Mesothelial cell of epicardium (in vitro differentiated cells): ENCODE data around the gene TRPM3. TPM values are rescaled to one million over a fixed set of nuclear protein-coding genes. Genes with fewer than 3 reads are reported as not detected.
"Not testable (repeated sequence)": the region's sequence is repeated elsewhere in the genome, so short reads cannot be mapped to it uniquely, and the experiment has no call there.

Experiments
- DNase-seq, 2 experiments: peaks; one replicate each; pipeline ENCODE4 v3.0.0; 2021; ENCODE audit warnings: low spot score in 2 of 2; ENCODE audit not compliant: unreplicated experiment in 2 of 2
- H3K27ac Mint-ChIP-seq: 2 replicates; pipeline ENCODE4 v1.8.0; 2021; ENCODE audit warnings: mixed read lengths
- H3K27me3 Mint-ChIP-seq: 2 replicates; pipeline ENCODE4 v1.8.0; 2021; ENCODE audit warnings: low read depth, mixed read lengths
- H3K36me3 Mint-ChIP-seq: 2 replicates; pipeline ENCODE4 v1.8.0; 2021; ENCODE audit warnings: mixed read lengths
- H3K4me1 Mint-ChIP-seq: 2 replicates; pipeline ENCODE4 v1.8.0; 2021; ENCODE audit warnings: mixed read lengths
- H3K4me3 Mint-ChIP-seq: 2 replicates; pipeline ENCODE4 v1.8.0; 2021; ENCODE audit warnings: mild to moderate bottlenecking, moderate library complexity, mixed read lengths
- H3K9me3 Mint-ChIP-seq: 2 replicates; pipeline ENCODE4 v1.8.0; 2021; ENCODE audit warnings: mixed read lengths
- CTCF ChIP-seq: fragments of 200-600 bp; sonication (generic); IDR thresholded peaks from one replicate; pipeline ENCODE4 v1.5.0; 2021; ENCODE audit warnings: antibody characterized with exemption; ENCODE audit not compliant: unreplicated experiment
- total RNA-seq: library from RNA; stranded (reverse); gene quantifications from 3 replicates; pipeline ENCODE4 v1.2.1, GENCODE V29; 2021

Gene TRPM3
- total RNA-seq, 1 donor from 2014 or later, result 1.6 TPM

GRCh38 chr9:70634696-70635095 is 486.7 kb downstream of the TRPM3 start:
- peaks cover 4% of the 10 kb centered on the region for H3K4me1 Mint-ChIP-seq
- no peak for DNase-seq
- H3K27me3 Mint-ChIP-seq, result peaks cover 10% of the 10 kb centered on the region
- H3K9me3 Mint-ChIP-seq, result no peaks in the 10 kb centered on the region
- TF ChIP-seq CTCF, result no peak
- no peaks in the 10 kb centered on the region for H3K36me3 Mint-ChIP-seq
- H3K27ac Mint-ChIP-seq, result no peak overlapping the region
- H3K4me3 Mint-ChIP-seq, result no peak overlapping the region

- H3K4me1 Mint-ChIP-seq, result no peaks in the 10 kb centered on the region
- no peaks in the 10 kb centered on the region for H3K9me3 Mint-ChIP-seq
- no peak for DNase-seq
- no peaks in the 10 kb centered on the region for H3K27me3 Mint-ChIP-seq
- H3K36me3 Mint-ChIP-seq, result no peaks in the 10 kb centered on the region
- no peak overlapping the region for H3K27ac Mint-ChIP-seq
- no peak overlapping the region for H3K4me3 Mint-ChIP-seq
- no peak for TF ChIP-seq CTCF
Observed at GRCh38 chr9:70630971-70631370, 490.4 kb downstream of the TRPM3 start.

DNA sequence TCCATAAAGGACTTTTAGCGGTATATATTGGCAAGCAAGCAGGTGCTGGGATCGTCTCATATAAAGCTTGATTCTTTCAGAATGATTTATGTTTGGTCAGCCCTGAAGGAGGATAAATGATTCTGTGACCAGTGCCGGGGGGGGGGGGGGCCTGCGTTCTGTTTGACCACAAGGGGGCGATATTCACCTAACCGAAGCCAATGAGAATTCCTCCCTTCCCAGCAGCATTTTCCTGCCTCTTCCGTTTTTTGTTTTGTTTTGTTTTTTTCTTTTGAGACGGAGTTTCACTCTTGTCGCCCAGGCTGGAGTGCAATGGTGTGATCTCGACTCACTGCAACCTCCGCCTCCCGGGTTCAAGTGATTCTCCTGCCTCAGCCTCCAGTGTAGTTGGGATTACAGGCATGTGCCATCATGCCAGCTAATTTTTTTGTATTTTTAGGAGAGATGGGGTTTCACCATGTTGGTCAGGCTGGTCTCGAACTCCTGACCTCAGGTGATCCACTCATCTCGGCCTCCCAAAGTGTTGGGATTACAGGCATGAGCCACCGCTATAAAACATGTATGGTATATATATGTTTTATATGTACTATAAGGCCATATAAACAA is 492.2 kb downstream of the TRPM3 start:
- H3K27me3 Mint-ChIP-seq, H3K4me3 Mint-ChIP-seq, H3K27ac Mint-ChIP-seq, DNase-seq, H3K9me3 Mint-ChIP-seq, H3K36me3 Mint-ChIP-seq, H3K4me1 Mint-ChIP-seq: not testable (repeated sequence)

DNA sequence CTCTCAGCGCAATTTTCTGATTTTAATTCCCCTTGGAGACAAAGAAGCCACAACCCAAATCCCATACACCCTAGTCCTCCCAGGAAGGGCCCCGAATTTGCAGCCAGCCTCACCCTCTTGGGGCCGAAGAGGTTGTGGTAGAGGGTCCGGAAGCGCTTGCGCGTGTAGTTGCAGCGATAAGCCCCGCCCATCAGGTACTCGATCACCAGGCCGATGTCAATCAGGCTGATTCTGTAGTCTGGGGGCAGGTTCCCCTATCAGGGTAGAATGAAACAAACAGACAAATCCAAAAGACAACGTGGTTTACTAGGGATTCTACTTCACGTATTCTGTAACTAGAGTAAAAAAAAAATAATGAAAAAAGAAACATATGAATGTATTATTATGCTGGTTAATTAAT is 496.3 kb downstream of the TRPM3 start:
- no peak for DNase-seq
- no peak for TF ChIP-seq CTCF
- Mint-ChIP-seq H3K4me3 (no peak overlapping the region), H3K27me3 (no peaks in the 10 kb centered on the region), H3K36me3 (no peaks in the 10 kb centered on the region), H3K4me1 (no peaks in the 10 kb centered on the region), H3K9me3 (peaks cover 7% of the 10 kb centered on the region), H3K27ac (no peak overlapping the region)

GRCh38 chr9:70618784-70619183 is 502.6 kb downstream of the TRPM3 start:
- no peaks in the 10 kb centered on the region for H3K27me3 Mint-ChIP-seq
- H3K4me1 Mint-ChIP-seq, result no peaks in the 10 kb centered on the region
- no peak for TF ChIP-seq CTCF
- no peak overlapping the region for H3K4me3 Mint-ChIP-seq
- H3K36me3 Mint-ChIP-seq, result no peaks in the 10 kb centered on the region
- H3K9me3 Mint-ChIP-seq, result peaks cover 7% of the 10 kb centered on the region
- H3K27ac Mint-ChIP-seq, result no peak overlapping the region
- no peak for DNase-seq

DNA sequence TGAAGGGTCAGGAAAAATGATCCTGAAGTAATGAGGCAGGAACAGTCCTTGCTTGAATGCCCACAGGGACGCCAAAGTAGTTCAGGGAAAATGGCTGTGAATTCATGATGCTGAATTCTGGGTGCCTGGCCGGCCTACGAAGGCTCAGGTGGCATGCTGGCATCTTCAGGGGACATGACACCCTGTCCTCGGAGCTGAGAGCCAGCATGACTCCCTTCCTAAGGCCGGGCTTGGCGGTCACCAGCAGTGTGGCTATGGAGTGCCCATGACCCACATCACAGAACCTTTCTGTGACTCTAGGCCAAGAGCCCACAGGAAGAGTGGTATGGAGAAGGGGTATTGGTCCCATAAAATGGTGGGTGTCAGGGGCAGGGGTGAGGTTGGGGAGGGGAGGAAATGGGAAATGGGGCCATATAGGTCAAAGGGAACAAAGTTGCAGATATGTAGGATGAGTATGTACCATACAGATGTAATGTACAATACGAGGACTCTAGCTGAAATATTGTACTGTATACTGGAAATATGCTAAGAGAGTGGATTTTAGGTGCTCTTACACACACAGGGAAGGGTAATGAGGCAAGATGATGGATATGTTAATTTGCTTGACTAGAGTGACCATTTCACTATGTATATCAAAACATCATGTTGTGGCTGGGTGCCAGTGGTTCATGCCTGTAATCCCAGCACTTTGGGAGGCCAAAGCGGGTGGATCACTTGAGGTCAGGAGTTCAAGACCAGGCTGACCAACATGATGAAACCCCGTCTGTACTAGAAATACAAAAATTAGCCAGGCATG is 504.2 kb downstream of the TRPM3 start:
- Mint-ChIP-seq H3K9me3 (peaks cover 4% of the 10 kb centered on the region), H3K27me3 (no peaks in the 10 kb centered on the region), H3K27ac (no peak overlapping the region)

More for the DNA sequence above, 504.2 kb downstream of the TRPM3 start:
- no peaks in the 10 kb centered on the region for H3K36me3 Mint-ChIP-seq
- no peak for DNase-seq
- H3K4me1 Mint-ChIP-seq, result no peaks in the 10 kb centered on the region
- no peak for TF ChIP-seq CTCF
- no peak overlapping the region for H3K4me3 Mint-ChIP-seq
